Measurements from ENCODE around the gene ABLIM2.

The ABLIM2 gene

DNA sequence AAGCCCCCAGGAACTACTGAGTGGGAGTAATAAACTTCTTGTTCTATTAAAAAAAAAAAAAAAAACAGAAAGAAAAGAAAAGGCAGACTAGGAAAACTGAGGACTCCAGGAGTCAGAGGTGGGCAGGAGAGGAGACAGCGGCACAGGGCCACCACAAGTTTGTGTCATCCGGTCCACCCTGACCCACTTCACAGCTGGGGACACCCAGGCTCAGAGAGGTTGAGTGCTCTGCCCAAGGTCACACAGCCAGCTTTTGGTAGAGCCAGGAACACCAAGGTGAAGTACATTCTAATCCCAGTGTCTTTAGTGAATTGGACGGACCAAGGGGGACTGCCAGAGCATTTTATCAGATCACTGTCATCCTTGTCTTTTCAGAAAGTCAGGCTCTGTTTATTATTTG, 16.4 kb upstream of the ABLIM2 start:
- no peak for DNase-seq

DNA sequence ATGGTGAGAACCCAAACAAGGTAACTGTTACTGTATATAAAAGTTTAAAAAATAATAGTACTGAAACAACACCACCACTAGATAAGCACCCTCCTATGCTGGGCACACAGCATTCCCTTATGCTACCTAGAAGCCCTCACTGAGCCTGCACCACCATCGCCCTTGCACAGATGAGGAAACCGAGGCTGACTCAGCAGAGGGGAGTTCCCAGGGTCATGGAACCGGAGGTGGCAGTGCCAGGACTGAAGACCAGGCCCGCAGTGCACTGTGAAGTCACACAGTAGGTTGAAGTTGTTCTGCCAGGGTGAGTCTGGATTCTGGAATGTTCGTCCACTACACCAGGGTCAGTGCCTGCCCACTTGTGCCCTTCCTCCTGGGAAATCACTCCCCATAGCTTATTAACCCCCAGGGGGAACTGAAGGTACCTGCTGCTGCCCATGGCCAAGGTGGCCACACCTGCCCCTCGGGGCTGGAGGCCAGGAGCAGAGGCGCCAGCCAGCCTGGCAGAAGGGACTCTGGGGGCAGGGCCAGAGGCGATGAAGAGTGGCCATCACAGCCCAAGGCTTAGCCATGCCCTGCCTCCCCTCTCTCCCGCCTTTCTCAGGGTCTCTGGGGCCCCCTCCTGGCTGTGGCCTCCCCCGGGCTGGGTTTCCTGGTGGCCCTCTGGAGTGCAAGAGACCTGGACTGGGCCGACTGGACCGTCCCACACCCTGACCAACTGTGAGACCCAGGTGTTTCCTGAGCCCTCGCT, 15.1 kb upstream of the ABLIM2 start:
- no peak for DNase-seq

- DNase-seq, result no peak
Observed at GRCh38 chr4:8171984-8172924, 13.6 kb upstream of the ABLIM2 start.

GRCh38 chr4:8171266-8171665, 12.7 kb upstream of the ABLIM2 start:
- DNase-seq, result no peak

DNA sequence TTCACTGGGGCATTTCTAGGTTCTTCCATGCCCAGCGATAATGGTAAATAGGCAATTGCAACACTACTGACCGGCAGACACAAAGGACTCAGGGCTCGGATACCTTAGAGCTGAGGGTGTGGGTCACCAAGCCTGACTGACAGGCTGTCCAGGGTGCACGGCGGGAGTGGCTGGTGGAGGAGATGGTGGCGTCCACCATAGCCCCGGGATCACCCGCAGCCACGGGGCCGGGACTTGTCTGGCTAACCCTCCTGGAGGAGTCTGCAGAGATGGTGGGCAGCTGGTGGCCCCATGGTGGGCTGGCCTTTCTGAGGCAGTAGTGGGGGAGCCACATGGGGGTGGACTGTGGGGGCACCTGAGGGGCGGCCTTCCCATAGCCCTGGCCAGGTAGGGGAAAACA, 11.7 kb upstream of the ABLIM2 start:
- no peak for DNase-seq

DNA sequence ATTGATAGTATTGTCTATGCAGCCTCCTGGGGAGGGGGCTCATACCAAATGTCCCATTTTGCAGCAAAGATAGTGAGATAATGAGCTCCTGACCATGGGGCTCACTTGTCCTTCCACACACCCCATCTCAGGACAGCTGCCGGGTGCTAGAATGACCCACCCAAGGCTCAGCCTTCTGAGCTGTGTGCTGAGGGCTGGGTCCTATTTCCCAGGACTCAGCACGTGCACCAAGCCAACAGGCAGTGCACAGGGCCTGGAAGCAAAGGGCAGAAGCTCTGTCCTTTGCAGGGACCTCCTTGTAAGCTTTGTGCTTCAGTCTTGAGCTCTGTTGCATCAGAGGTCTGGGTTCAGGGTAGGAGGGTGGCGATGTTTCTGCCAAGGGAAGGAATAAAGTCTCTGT, 11.2 kb upstream of the ABLIM2 start:
- no peak for DNase-seq

GRCh38 chr4:8168832-8169598, 10.4 kb upstream of the ABLIM2 start:
- DNase-seq, result no peak

GRCh38 chr4:8168232-8168631, 9.6 kb upstream of the ABLIM2 start:
- DNase-seq, result no peak

- no peak for DNase-seq
Observed at GRCh38 chr4:8167815-8168214, 9.2 kb upstream of the ABLIM2 start.

DNA sequence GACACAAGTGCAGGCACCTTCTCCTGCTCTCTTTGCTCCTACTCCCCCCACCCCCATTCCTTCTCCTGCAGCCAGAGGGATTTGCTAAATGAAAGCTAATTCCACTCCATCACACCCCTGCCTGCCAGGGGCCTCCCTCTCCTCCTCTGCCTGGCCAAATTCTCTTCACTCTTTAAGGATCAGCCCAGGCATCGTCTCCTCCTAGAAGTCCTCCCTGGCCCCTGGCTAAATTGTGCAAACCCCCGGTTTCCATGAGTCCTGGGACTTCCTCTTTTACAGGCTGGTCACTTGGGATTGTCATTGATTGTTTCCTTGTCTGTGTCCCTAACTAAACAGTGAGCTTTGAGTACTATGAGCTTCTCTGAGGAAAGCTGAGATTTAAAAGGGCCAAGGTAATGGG, 8.7 kb upstream of the ABLIM2 start:
- no peak for DNase-seq

GRCh38 chr4:8165374-8165896, 6.8 kb upstream of the ABLIM2 start:
- DNase-seq, result no peak

GRCh38 chr4:8164687-8165086, 6.1 kb upstream of the ABLIM2 start:
- no peak for DNase-seq

DNA sequence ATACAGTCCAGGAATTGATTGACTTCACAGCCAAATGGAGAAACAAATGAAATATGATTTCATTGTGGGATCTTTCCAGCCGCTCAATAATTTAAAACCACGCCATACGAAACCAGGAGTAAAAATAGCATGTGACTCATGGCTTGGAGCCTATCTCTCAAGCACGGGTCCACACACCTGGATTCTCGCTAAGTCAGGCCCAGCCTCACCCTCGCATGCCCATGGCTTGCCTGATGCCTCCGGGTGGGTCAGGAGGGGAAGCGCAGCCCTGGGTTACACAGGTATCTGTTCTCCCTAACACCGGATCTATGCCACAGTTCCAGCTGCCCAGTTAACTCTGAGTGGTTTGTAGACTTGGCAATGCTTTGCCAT, 5.6 kb upstream of the ABLIM2 start:
- no peak for DNase-seq

DNA sequence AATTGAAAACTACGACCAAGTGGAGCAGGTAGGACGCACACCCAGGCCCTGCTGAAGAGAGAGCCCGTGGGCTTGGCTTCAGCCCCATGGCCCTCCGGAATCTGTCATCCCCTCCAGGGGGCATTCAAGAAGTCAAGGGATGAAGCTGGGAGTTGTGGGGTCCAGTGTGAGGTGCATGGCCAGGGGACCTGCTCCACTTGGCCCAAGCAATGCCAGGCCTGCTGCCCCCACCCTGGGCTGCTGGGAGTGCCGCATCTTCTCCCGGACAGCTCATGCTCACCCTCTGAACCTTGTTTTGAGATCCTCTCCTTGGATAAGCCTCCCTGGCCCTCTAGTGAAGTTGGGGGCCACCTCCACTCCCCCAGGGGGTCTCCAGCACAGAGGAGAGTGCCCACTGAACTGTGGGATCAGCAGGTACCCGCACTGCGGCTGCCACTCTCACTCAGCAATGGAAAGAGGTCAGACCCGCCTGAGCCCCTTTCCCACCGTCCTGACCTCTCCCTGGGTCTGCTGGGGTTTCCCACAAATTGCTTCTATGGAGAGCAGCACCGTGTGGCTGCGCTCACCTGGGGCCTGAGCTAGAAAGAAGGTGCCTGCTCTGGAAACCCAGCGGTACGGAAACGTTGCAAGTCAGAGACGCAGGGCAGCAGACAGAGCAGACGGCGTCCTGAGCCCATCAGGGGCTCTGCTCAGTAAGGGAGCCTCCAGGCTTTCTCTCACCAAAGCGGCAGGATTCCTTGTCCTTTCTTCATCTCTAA, 5.0 kb upstream of the ABLIM2 start:
- no peak for DNase-seq

DNA sequence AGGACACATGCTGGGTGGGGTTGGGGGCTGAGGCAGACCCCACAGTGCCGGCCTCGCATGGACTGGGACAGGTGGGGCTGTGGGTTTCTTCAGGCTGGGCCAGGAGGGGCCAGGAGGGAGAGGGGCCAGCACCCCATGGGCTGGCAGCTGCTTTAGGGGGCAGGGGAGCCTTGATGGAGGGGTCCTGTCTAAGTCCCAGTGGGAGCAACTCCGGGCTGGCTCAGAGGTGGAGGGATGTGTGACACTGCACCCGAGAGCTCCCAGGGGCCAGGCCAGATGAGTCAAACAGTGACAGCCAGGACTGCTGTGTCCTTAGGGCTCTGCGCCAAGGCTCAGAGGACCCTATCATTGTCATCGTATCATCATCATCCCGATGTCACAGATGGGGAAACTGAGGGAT, 4.4 kb upstream of the ABLIM2 start:
- DNase-seq, result no peak

- no peak for DNase-seq
Observed at GRCh38 chr4:8162625-8163024, 4.0 kb upstream of the ABLIM2 start.

- no peak for DNase-seq
Observed at GRCh38 chr4:8160572-8160971, 2.0 kb upstream of the ABLIM2 start.

DNA sequence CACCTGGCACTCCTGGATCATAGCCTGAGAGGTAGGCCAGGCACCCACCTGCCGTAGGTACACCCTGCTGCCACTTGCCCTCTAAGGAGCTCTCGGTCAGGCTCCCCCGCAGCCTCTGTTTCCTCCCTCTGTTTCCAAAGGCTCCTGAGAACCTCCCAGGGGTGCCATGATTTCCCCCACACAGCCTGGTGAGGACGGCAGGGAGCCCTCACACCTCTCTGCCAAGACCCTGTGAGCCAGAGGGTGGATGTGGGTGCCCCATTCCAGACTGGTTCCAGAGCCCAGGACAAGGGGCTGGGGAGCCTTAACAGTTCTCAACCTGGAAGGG, 1.6 kb upstream of the ABLIM2 start:
- DNase-seq, result no peak

DNA sequence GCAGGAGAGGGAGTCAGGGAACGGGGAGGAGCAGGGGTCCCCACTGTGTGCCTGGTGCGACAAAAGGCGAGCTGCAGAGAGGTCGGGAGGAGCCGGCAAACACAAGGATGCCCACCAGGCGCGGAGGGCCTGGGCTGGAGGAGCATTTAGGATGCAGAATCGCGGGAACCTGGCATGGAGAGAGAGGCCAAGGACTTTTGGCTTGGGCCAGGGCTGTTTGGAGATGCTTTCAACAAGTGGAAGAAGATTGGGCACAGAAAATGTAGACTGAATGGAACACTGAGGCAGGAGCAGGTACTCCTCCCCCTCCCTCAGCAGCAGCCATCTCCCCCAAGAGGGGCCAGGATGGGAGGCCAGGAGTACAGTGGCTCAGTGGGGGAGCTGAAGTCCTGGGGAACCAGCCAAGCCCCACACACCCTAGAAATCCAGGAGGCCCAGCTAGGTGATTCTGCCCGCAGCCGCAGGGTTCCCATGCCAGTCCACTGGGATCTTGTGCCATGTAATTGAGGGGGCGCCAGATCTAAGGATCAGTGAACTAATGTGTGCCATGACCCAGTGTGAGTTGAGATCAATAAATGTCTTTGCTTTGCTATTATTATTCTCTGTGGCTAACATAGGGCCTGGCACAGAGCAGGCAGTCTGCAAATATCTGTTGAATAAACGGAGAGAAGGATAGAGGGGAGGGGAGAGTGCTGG, 1.1 kb upstream of the ABLIM2 start:
- DNase-seq, result no peak

GRCh38 chr4:8157944-8158709, 486 bp downstream of the ABLIM2 start:
- DNase-seq, result no peak

GRCh38 chr4:8157496-8157895, 1.1 kb downstream of the ABLIM2 start:
- DNase-seq, result no peak

All from DMS 273 treated with DMSO at 0.1 percent for 48 hours (cell line).